Activated CD8-positive, alpha-beta T cell treated with anti-CD3 and anti-CD28 coated beads for 36 hours (primary cell): ENCODE data around the gene TXNRD2. TPM values are rescaled to one million over a fixed set of nuclear protein-coding genes. Genes with fewer than 3 reads are reported as not detected.

Experiments used
- ATAC-seq: fragments of 200-7000 bp; cut with Tn5 transposase; one replicate; pipeline ENCODE4 v1.10.0; 2021; ENCODE audit warnings: mild to moderate bottlenecking, moderate library complexity
- CTCF ChIA-PET: fragments of 350-600 bp; sonication (Branson Sonifier 250); formaldehyde crosslinking; loops from one replicate; lab custom pipeline; 2021; ENCODE audit warnings: antibody characterized with exemption; lab: Charles Lee
- POLR2A ChIA-PET: fragments of 350-600 bp; sonication (Branson Sonifier 250); formaldehyde crosslinking; loops from one replicate; lab custom pipeline; 2021; ENCODE audit warnings: antibody characterized with exemption; lab: Charles Lee
- DNase-seq: peaks from one replicate; pipeline ENCODE4 v3.0.0-alpha.2; 2020
- H3K27ac Mint-ChIP-seq: one replicate; pipeline ENCODE4 v1.8.0; 2021; ENCODE audit warnings: mild to moderate bottlenecking, mixed read lengths
- H3K27me3 Mint-ChIP-seq: one replicate; pipeline ENCODE4 v1.8.0; 2021; ENCODE audit warnings: mixed read lengths
- H3K36me3 Mint-ChIP-seq: one replicate; pipeline ENCODE4 v1.8.0; 2021; ENCODE audit warnings: low read depth, mixed read lengths
- H3K4me1 Mint-ChIP-seq: one replicate; pipeline ENCODE4 v1.8.0; 2021; ENCODE audit warnings: low read depth, mixed read lengths
- H3K4me3 Mint-ChIP-seq: one replicate; pipeline ENCODE4 v1.8.0; 2021; ENCODE audit warnings: mild to moderate bottlenecking, moderate library complexity, mixed read lengths
- H3K9me3 Mint-ChIP-seq: one replicate; pipeline ENCODE4 v1.8.0; 2021; ENCODE audit warnings: mixed read lengths
- intact Hi-C: fragments of 100-400 bp; cut with micrococcal nuclease; formaldehyde crosslinking; loops from one replicate; pipeline ENCODE4 v1.10.0; 2022
- total RNA-seq, 2 experiments: library from RNA; stranded (reverse); gene quantifications; one replicate each; pipeline ENCODE4 v1.2.3, GENCODE V29; 2021
- TF ChIP-seq, protein P1 (sequence below): fragments of 200-600 bp; IDR thresholded peaks from one replicate; pipeline ENCODE4 v1.8.0; 2022; ENCODE audit warnings: antibody characterized with exemption, mild to moderate bottlenecking

The TXNRD2 gene
- total RNA-seq, 2 experiments from 2014 or later, result 18.0 to 18.5 TPM

DNA sequence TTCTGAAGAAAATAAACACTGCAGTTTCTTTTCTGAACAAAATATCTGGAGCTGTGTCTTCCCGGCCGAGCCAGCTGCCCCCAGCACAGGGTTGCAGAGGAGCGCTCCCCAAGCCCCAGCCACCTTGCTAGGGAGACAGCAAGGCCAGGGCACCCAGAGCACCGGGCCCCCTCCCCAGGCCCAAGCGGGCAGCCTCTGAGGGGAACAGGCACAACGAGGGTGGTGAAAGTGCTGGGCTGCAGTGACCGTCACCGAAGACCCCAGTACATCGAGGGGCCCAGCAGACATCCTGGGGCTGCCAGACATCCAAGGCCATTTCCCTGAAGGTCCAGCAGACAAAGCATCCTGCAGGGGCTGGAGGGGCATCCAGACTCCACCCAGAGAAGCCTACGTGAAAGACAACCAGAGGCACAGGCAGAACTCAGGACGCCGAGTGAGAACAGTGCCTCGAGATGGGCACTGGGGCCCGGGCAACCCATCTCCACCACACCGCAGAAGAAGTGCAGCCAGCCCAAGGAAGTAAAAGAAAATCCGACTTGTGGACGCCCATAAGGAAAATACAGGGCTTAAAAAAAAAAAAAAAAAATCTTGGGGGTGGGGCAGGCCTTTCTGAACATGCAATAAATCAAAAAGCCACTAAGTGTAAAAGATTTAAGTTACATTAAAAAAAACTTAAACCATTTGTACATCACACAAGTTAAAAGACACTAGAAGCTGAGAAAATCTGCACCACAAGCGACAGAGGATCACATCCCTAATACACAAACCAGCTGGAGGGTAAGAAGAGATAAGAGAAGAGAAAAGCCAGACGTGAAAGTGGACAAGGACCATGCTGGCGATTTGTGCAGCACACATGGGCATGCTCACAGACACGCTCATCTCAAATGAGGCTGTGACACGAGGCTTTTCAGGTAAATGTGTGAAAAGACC, 36.0 kb downstream of the TXNRD2 start:
- peaks cover 8% of the 10 kb centered on the region for H3K4me1 Mint-ChIP-seq
- ATAC-seq, result no peak

DNA sequence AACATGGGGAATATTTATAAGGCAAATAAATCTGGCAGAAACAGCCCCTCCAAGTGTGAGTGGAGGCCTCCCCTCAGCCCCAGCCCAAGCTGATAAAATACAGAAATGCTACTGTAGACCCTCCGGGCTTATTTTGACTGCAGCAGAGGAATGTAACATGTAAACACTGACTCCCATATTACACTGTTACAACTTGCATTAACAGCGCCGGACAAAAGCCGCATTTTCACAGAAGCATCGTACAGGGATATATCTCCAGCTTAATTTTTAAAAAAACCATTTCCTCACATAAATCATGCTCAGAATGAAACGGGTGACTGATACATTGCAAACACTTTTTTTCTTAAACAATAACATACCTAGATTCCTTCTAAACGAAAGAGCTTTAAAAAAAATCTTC, 36.7 kb downstream of the TXNRD2 start:
- Mint-ChIP-seq H3K27me3 (no peaks in the 10 kb centered on the region), H3K9me3 (no peaks in the 10 kb centered on the region), H3K36me3 (peaks cover 1% of the 10 kb centered on the region), H3K4me1 (peaks cover 7% of the 10 kb centered on the region), H3K27ac (no peak overlapping the region), H3K4me3 (no peak overlapping the region)
- ATAC-seq, result no peak
- intact Hi-C loops, result no loop called here
- no peak for DNase-seq
- POLR2A ChIA-PET, result interaction anchor here (1.0 to 1.4 kb wide), 2 partner anchors 9 to 13 kb away, joined by 5 read pairs; no protein-coding TSS in a partner anchor
- TF ChIP-seq, protein P1, sequence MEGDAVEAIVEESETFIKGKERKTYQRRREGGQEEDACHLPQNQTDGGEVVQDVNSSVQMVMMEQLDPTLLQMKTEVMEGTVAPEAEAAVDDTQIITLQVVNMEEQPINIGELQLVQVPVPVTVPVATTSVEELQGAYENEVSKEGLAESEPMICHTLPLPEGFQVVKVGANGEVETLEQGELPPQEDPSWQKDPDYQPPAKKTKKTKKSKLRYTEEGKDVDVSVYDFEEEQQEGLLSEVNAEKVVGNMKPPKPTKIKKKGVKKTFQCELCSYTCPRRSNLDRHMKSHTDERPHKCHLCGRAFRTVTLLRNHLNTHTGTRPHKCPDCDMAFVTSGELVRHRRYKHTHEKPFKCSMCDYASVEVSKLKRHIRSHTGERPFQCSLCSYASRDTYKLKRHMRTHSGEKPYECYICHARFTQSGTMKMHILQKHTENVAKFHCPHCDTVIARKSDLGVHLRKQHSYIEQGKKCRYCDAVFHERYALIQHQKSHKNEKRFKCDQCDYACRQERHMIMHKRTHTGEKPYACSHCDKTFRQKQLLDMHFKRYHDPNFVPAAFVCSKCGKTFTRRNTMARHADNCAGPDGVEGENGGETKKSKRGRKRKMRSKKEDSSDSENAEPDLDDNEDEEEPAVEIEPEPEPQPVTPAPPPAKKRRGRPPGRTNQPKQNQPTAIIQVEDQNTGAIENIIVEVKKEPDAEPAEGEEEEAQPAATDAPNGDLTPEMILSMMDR, result no peak
- CTCF ChIA-PET, result interaction anchor here (0.7 to 2.5 kb wide), 3 partner anchors 8 to 174 kb away, joined by 3 to 12 read pairs (median 5); no protein-coding TSS in a partner anchor

More for the DNA sequence above, 36.0 kb downstream of the TXNRD2 start:
- H3K27ac Mint-ChIP-seq, result no peak overlapping the region
- no peak overlapping the region for H3K4me3 Mint-ChIP-seq
- CTCF ChIA-PET, result interaction anchor here (1.3 to 2.5 kb wide), 2 partner anchors 9 to 175 kb away, joined by 5 to 12 read pairs; no protein-coding TSS in a partner anchor
- intact Hi-C loops, result no loop called here
- peaks cover 1% of the 10 kb centered on the region for H3K36me3 Mint-ChIP-seq
- no peaks in the 10 kb centered on the region for H3K27me3 Mint-ChIP-seq
- POLR2A ChIA-PET, result interaction anchor here (0.7 to 1.0 kb wide), 3 partner anchors 10 to 83 kb away, joined by 3 to 5 read pairs (median 3); no protein-coding TSS in a partner anchor
- no peaks in the 10 kb centered on the region for H3K9me3 Mint-ChIP-seq
- TF ChIP-seq, protein P1, result no peak
- DNase-seq, result no peak

DNA sequence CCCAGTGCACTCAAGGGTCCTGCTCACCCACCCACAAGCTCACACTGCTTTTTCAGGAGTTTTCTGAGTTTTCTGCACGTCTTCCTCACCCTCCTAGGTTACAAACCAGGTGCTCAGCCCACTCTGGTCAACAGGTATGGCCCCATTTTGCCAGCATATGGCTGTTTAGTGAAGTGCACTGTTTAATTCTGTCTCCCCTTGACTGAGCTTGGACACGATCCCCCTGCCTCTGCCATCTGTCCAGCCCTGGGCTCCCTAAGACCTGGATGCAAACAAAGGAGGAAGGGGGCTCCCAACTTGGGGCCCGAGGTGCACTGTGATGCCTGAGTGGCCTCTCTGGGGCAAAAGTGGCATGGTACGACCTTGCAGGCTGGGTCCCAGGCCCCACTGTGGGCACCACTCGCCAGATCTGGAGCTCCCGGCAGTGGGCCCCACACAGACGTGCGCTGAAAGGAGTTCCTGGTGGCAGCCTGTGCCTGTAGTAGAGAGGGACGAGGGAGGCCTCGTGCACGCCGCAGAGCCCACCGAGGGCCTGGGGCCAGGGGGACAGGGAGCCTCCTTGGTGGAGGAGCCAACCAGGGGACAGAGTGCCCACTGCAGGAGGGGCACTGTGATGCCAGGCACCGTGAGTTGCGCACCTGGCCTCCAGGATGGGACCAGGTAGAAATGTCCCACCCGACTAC, 37.3 kb downstream of the TXNRD2 start:
- no peak overlapping the region for H3K4me3 Mint-ChIP-seq
- intact Hi-C loops, result no loop called here
- H3K27ac Mint-ChIP-seq, result no peak overlapping the region
- TF ChIP-seq, protein P1, result no peak
- ATAC-seq (no peak), DNase-seq (no peak)
- H3K4me1 Mint-ChIP-seq, result peaks cover under 1% of the 10 kb centered on the region
- H3K9me3 Mint-ChIP-seq, result no peaks in the 10 kb centered on the region
- ChIA-PET POLR2A (interaction anchor here (1.0 to 1.4 kb wide), 2 partner anchors 8 to 12 kb away, joined by 5 read pairs; no protein-coding TSS in a partner anchor), CTCF (interaction anchor here (0.7 to 2.5 kb wide), 2 partner anchors 44 to 173 kb away, joined by 3 to 12 read pairs; no protein-coding TSS in a partner anchor)
- H3K27me3 Mint-ChIP-seq, result no peaks in the 10 kb centered on the region
- peaks cover 1% of the 10 kb centered on the region for H3K36me3 Mint-ChIP-seq

DNA sequence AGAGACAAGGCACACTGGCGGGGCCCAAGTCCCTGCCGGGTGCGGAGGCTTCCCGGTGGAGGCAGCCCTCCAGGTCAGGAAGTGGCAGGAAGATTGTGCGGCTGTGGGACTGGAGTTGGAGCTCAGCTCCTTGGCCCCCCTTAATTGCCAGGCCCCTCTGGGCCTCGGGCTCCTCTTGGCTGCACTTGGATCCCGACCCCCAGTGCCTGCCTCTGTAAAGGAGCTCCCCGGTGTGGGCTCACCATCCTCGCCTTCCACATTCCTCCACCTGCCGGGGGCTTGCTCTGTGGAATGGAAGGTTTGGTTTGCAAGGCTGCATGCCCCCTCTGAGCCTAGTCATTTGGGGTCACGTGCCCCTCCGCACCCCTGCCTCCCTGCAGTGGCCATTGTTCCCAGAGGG, 38.1 kb downstream of the TXNRD2 start:
- no peaks in the 10 kb centered on the region for H3K27me3 Mint-ChIP-seq
- intact Hi-C loops, result no loop called here
- no peaks in the 10 kb centered on the region for H3K4me1 Mint-ChIP-seq
- TF ChIP-seq, protein P1, result no peak
- CTCF ChIA-PET, result interaction anchor here (1.0 kb wide), 1 partner anchor 179 kb away, joined by 3 read pairs; no protein-coding TSS in a partner anchor
- no peak for DNase-seq
- peaks cover under 1% of the 10 kb centered on the region for H3K36me3 Mint-ChIP-seq
- no peak overlapping the region for H3K27ac Mint-ChIP-seq
- POLR2A ChIA-PET, result interaction anchor here (0.7 to 1.4 kb wide), 2 partner anchors 11 to 28 kb away, joined by 3 to 5 read pairs; no protein-coding TSS in a partner anchor
- ATAC-seq, result no peak
- no peak overlapping the region for H3K4me3 Mint-ChIP-seq
- H3K9me3 Mint-ChIP-seq, result no peaks in the 10 kb centered on the region
